Stimulated activated CD8-positive, alpha-beta memory T cell treated with anti-CD3 and anti-CD28 coated beads, Interleukin-4, amount 100 ng/mL, for 4 hours (primary cell): ENCODE data around the gene KCTD7.
"Not testable (repeated sequence)": the region's sequence is repeated elsewhere in the genome, so short reads cannot be mapped to it uniquely, and the experiment has no call there.

Experiments used
- DNase-seq, 2 donors: peaks; one replicate each; pipeline ENCODE4 v3.0.0-alpha.2; 2020; ENCODE audit warnings: low read depth in 2 of 2, low spot score in 1 of 2

The KCTD7 gene

DNA sequence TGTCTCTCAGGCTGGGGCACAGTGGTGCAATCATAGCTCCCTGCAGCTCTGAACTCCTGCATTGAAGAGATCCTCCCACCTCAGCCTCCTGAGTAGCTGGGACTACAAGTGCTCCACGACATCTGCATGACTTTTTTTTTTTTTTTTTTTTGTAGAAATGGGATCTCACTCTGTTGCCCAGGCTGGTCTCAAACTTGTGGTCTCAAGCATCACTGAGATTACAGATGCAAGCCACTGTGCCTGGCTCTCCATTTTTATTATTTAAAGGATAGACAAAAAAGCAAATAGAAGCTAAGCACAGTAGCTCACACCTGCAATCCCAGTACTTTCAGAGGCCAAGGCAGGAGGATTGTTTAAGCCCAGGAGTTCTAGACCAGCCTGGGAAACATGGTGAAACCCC, 13.0 kb upstream of the KCTD7 start:
- no peak for DNase-seq

DNA sequence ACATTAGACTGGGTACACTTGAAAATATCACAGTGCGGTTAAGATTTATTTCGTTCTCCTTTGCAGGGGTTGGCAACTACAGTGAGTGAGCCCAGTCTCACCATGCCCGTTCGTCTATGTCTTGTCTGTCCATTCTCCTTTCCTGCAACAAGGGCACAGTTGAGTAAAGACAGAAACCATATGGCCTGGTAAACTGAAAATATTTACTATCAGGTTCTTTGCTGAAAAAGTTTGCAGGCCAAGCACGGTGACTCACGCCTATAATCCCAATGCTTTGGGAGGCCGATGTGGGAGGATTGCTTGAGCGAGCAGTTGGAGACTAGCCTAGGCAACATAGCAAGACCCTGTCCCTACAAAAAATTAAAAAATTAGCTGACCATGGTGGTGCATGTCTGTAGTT, 11.4 kb upstream of the KCTD7 start:
- no peak for DNase-seq

DNA sequence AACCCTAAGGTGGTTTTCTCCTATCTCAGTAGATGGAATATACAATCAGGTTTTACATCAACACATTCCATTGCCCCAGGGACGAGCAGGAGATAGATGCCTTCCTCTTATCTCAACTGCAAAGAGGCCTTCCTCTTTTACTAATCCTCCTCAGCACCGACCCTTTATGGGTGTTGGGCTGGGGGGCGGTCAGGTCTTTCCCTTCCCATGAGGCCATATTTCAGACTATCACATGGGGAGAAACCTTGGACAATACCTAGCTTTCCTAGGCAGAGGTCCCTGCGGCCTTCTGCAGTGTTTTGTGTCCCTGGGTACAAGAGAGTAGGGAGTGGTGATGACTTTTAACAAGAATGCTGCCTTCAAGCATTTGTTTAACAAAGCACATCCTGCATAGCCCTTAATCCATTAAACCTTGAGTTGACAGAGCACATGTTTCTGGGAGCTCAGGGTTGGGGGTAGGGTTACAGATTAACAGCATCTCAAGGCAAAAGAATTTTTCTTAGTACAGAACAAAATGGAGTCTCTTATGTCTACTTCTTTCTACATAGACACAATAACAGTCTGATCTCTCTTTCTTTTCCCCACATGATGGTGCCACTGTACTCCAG, 9.2 kb upstream of the KCTD7 start:
- DNase-seq, result not testable (repeated sequence)

GRCh38 chr7:66626331-66626934, 2.2 kb upstream of the KCTD7 start:
- no peak for DNase-seq

- no peak for DNase-seq
These were observed 1.5 kb upstream of the KCTD7 start for GRCh38 chr7:66627151-66627681.

DNA sequence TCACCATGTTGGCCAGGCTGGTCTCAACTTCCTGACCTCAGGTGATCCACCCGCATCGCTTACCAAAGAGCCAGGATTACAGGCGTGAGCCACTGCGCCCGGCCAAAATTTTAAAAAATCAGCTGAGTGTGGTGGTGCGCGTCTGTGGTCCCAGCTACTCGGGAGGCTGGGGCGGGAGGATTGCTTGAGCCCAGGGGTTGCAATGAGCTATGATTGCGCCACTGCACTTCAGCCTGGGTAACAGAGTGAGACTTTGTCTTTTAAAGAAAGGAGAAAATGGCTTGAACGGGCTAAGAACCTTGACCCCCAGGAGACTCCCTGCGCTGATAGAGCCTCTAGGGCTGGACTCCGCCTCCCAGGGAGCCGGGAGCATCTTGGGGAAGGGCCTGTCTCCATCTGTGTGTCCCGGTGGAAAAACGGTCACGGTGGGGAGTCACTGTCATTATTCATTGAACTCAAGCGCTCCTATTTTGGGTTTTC, 760 bp upstream of the KCTD7 start:
- DNase-seq, result no peak

DNA sequence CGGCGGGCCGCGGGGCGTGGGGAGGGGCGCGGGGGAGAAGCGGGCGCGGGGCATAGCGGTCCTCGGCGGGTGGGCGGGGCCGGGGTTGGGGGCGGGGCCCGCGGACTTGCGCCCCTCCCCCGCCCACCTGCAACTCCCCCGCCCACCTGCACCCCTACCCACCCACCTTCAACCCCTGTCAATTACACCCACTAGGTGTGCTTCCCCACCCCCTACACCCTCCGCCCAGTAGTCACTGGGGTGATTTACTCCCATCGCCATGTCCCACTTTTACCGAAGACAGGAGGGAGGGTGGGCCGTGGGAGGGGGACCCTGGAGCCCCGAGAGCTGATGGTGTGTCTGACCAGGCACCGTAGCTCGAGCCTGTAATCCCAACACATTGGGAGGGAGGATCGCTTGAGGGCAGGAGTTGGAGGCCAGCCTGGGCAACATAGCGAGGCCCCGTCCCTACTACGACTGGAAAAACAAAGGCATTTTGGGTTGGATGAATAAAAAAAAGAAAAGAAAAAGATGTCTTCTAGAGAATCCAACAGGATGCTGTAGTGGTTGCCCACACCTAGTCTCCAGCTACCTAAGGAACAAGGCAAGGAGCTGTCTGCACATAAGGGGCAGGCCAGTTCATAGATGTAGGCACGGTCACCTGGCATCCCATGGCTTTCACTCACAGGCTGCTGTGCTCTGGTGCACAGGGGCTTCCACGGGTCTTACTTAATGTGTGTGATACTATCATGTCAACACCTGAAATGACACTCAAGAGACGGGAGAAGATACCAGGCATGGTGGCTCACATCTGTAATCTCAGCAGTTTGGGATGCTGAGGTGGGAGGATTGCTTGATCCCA, 761 bp downstream of the KCTD7 start:
- DNase-seq, result no peak

GRCh38 chr7:66630531-66630930, 1.9 kb downstream of the KCTD7 start:
- no peak for DNase-seq

DNA sequence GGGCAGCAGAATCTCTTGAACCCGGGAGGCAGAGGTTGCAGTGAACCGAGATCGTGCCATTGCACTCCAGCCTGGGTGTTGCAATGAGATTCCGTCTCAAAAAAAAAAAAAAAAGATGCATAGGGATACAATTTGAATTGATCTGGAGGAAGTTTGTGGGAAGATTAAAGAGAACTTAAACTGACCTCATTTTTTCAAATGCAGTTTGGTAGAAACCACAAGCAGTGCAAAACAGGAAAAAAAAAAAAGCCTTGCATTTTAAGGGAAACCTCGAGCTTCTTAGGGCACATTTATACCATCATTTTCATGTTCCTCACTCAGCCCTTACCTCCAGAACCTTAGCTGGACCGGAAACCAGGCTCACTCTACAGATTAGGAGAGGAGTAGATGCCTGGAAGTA, 2.8 kb downstream of the KCTD7 start:
- no peak for DNase-seq

DNA sequence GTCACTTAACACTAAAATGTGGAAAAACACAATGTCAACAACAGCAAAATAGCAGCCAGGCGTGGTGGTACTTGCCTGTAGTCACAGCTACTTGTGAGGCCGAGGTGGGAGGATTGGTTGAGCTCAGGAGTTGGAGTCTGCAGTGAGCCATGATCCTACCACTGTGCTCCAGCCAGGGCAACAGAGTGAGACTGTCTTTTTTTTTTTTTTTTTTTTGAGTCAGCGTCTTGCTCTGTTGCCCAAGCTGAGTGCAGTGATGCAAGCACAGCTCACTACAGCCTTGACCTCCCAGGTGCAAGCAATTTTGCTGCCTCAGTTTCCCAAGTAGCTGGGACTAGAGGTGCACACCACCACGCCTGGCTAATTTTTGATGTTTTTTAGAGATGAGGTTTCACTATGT, 6.1 kb downstream of the KCTD7 start:
- no peak for DNase-seq

DNA sequence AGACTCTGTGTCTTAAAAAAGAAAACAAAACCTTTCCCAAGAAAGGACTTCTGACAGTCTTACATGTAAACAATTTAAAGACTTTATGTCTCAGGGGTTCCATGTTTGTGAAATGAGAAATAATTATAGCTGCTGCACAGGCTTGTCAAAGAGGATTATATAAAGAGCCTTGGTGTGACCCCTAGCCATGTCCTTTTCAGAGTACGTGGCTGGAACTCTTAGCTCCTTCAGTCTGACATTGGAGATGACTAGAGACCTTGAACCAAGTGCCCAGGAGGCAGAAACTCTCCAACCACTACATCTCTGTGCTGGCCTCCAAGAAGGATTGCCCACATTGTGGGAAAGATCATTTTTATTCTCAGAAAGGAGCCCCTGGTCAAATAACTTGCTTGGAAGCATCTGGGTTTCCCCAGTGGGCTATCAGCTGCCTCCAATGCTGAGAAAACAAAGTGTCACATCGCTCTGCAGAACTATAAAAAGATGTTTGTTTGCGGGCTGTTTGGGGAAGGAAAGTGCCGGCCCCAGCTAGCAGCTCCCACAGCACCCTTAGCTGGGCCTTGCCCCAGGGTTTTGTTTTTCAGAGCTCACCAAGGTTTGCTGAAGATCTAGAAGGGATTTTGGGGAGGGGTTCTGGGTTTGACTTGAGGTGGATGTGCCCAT, 6.8 kb downstream of the KCTD7 start:
- DNase-seq, result not testable (repeated sequence)

GRCh38 chr7:66635982-66636546, 7.4 kb downstream of the KCTD7 start:
- not testable (repeated sequence) for DNase-seq

GRCh38 chr7:66638309-66639099, 9.8 kb downstream of the KCTD7 start:
- DNase-seq, result no peak

GRCh38 chr7:66639773-66640172, 11.1 kb downstream of the KCTD7 start:
- no peak for DNase-seq

- no peak for DNase-seq
These were observed 12.3 kb downstream of the KCTD7 start for GRCh38 chr7:66640802-66641525.

- no peak for DNase-seq
These were observed 12.8 kb downstream of the KCTD7 start for GRCh38 chr7:66641526-66641871.

DNA sequence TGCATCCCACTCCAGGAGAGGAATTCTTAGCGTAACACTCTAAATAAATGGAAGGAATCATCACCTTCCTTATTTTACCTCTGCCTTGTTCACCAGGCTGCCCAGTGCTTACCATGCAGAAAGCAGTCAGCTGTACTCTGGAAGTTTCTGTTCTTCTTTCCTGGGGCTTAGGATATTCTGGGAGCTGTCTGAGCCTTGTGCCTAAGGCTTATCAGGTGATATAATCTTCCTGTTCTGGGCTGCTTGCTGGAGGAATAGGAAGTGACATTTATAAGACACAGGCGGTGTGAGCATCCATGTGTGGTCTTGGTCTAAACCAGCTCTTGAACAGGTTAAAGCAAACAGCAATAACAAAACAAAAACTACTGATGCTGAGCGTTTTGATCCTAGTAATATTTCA, 13.5 kb downstream of the KCTD7 start:
- no peak for DNase-seq

GRCh38 chr7:66642932-66643331, 14.3 kb downstream of the KCTD7 start:
- no peak for DNase-seq

- DNase-seq, result no peak
These were observed 14.7 kb downstream of the KCTD7 start for GRCh38 chr7:66643395-66643794.

GRCh38 chr7:66651026-66651425, 22.3 kb downstream of the KCTD7 start:
- DNase-seq, result not testable (repeated sequence)
